Panc1 (cell line): ENCODE results near the gene CD300LG. TPM values are rescaled to one million over a fixed set of nuclear protein-coding genes. Genes with fewer than 3 reads are reported as not detected.

ENCODE experiments used
- ATAC-seq: fragments of 200-7000 bp; cut with Tn5 transposase; 2 replicates; pipeline ENCODE4 v1.9.1; 2020; ENCODE audit warnings: mild to moderate bottlenecking, moderate library complexity
- BruUV-seq: library from RNA; stranded (reverse); fragments of 400-500 nt; replicated peaks from 2 replicates; lab custom pipeline; 2021; lab: Mats Ljungman, UMichigan
- CTCF ChIA-PET: fragments of 300-600 bp; sonication (Branson Sonifier 250); formaldehyde crosslinking; loops from one replicate; lab custom pipeline; 2022; ENCODE audit warnings: antibody characterized with exemption; lab: Charles Lee
- POLR2A ChIA-PET: fragments of 300-600 bp; sonication (Branson Sonifier 250); formaldehyde crosslinking; loops from one replicate; lab custom pipeline; 2022; ENCODE audit warnings: antibody characterized with exemption; lab: Charles Lee
- DNase-seq: peaks from one replicate; pipeline ENCODE4 v3.0.0-alpha.2; 2010; ENCODE audit warnings: low read depth, low spot score
- H3K27ac ChIP-seq: 2 replicates; pipeline ENCODE4 v1.5.1; 2011; ENCODE audit warnings: mild to moderate bottlenecking, low read length, inconsistent platforms
- H3K27me3 ChIP-seq: fragments of 200-500 bp; sonication (Bioruptor generic); 2 replicates; pipeline ENCODE4 v1.6.0; 2014; ENCODE audit warnings: low read length, inconsistent platforms; ENCODE audit not compliant: control insufficient read depth, insufficient read depth
- H3K36me3 ChIP-seq: fragments of 200-500 bp; sonication (Bioruptor generic); 2 replicates; pipeline ENCODE4 v1.5.1; 2014; ENCODE audit warnings: inconsistent platforms, mild to moderate bottlenecking, low read length, moderate library complexity; ENCODE audit not compliant: control insufficient read depth, insufficient read depth
- H3K4me1 ChIP-seq: 2 replicates; pipeline ENCODE4 v1.5.1; 2011; ENCODE audit warnings: inconsistent platforms, mild to moderate bottlenecking, low read length, moderate library complexity; ENCODE audit not compliant: control insufficient read depth, insufficient read depth
- H3K4me3 ChIP-seq, 2 experiments: 2 replicates each; pipeline ENCODE4 v1.5.1; 2011 to 2012; ENCODE audit warnings: low read depth in 2 of 2, low read length in 2 of 2, mild to moderate bottlenecking in 2 of 2, inconsistent platforms in 1 of 2, moderate library complexity in 1 of 2
- H3K9me3 ChIP-seq: fragments of 200-500 bp; sonication (Bioruptor generic); 2 replicates; pipeline ENCODE4 v1.5.1; 2014; ENCODE audit warnings: low read depth, mild to moderate bottlenecking, inconsistent platforms, low read length, moderate library complexity; ENCODE audit not compliant: control insufficient read depth, insufficient read depth
- POLR2AphosphoS5 ChIP-seq: IDR thresholded peaks from 2 replicates; pipeline ENCODE4 v1.6.1; 2012; ENCODE audit warnings: mild to moderate bottlenecking, low read depth, low read length, moderate library complexity
- SIN3A ChIP-seq: IDR thresholded peaks from 2 replicates; pipeline ENCODE4 v1.6.1; 2012; ENCODE audit warnings: low read depth, mild to moderate bottlenecking, low read length, moderate library complexity, borderline replicate concordance; ENCODE audit not compliant: insufficient read depth
- TCF7L2 ChIP-seq: IDR thresholded peaks from 2 replicates; pipeline ENCODE4 v1.6.1; 2011; ENCODE audit warnings: mild to moderate bottlenecking, low read depth, low read length, inconsistent platforms
- in situ Hi-C: cut with HindIII; loops from 2 replicates; pipeline ENCODE4 v1.10.0; 2016; ENCODE audit warnings: low sequenced_read_pairs, low pct_unique_long_range_greater_than_20kb
- intact Hi-C: fragments of 100-400 bp; cut with micrococcal nuclease; formaldehyde crosslinking; loops from one replicate; pipeline ENCODE4 v1.10.0; 2022; ENCODE audit not compliant: unreplicated experiment
- total RNA-seq: library from RNA; stranded (reverse); gene quantifications from one replicate; pipeline ENCODE4 v1.2.1, GENCODE V29; 2021; ENCODE audit not compliant: unreplicated experiment
- TF ChIP-seq, protein P1 (sequence below), 2 experiments: IDR thresholded peaks; 2 replicates each; pipeline ENCODE4 v1.6.1; 2011 to 2012; ENCODE audit warnings: low read depth in 2 of 2, control low read depth in 1 of 2, low read length in 1 of 2, mild to moderate bottlenecking in 1 of 2, moderate library complexity in 1 of 2; ENCODE audit not compliant: insufficient read depth in 1 of 2
- TF ChIP-seq, protein P2 (sequence below): fragments of 450-650 bp; IDR thresholded peaks from 2 replicates; pipeline ENCODE4 v1.5.1; 2017; ENCODE audit warnings: mild to moderate bottlenecking

Gene CD300LG
- total RNA-seq, 1 experiment from 2014 or later: not detected

DNA sequence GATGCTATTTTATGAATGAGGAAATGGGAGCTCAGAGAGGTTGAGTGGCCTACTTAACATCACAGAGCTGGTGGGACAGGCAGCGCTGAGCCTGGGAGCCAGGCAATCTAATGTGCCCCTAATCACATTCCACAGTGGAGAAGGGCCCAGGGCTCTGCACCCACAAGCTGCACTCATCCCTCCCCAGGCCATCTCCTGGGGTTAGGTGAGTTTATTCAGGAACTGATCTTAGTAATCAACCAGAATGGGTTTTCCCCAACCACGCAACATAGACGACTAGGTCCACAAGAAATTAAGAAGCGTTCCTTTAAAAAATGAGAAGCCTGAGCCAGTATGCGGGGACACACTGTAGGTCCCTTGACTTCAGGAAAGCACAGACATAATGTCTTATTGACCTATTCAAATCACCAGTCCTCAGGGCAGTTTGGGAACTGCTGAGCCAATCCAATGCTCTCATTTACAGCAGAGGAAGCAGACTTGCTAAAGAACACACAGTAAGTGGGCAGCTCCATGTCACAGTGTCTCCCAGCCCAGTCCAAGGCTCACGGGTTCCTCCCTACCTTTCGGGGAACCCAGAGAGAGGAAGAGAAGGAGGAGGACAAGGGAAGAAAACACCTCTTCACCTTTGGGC is 16.4 kb upstream of the CD300LG start:
- no peak for TF ChIP-seq POLR2AphosphoS5
- TF ChIP-seq, protein P1, sequence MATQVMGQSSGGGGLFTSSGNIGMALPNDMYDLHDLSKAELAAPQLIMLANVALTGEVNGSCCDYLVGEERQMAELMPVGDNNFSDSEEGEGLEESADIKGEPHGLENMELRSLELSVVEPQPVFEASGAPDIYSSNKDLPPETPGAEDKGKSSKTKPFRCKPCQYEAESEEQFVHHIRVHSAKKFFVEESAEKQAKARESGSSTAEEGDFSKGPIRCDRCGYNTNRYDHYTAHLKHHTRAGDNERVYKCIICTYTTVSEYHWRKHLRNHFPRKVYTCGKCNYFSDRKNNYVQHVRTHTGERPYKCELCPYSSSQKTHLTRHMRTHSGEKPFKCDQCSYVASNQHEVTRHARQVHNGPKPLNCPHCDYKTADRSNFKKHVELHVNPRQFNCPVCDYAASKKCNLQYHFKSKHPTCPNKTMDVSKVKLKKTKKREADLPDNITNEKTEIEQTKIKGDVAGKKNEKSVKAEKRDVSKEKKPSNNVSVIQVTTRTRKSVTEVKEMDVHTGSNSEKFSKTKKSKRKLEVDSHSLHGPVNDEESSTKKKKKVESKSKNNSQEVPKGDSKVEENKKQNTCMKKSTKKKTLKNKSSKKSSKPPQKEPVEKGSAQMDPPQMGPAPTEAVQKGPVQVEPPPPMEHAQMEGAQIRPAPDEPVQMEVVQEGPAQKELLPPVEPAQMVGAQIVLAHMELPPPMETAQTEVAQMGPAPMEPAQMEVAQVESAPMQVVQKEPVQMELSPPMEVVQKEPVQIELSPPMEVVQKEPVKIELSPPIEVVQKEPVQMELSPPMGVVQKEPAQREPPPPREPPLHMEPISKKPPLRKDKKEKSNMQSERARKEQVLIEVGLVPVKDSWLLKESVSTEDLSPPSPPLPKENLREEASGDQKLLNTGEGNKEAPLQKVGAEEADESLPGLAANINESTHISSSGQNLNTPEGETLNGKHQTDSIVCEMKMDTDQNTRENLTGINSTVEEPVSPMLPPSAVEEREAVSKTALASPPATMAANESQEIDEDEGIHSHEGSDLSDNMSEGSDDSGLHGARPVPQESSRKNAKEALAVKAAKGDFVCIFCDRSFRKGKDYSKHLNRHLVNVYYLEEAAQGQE (IDR thresholded peaks at IDR 0.05; ENCODE audit: insufficient read depth in 1 of 2, low read depth in 2 of 2, low read length in 1 of 2): no peak
- no peak for TF ChIP-seq TCF7L2
- TF ChIP-seq, protein P2, sequence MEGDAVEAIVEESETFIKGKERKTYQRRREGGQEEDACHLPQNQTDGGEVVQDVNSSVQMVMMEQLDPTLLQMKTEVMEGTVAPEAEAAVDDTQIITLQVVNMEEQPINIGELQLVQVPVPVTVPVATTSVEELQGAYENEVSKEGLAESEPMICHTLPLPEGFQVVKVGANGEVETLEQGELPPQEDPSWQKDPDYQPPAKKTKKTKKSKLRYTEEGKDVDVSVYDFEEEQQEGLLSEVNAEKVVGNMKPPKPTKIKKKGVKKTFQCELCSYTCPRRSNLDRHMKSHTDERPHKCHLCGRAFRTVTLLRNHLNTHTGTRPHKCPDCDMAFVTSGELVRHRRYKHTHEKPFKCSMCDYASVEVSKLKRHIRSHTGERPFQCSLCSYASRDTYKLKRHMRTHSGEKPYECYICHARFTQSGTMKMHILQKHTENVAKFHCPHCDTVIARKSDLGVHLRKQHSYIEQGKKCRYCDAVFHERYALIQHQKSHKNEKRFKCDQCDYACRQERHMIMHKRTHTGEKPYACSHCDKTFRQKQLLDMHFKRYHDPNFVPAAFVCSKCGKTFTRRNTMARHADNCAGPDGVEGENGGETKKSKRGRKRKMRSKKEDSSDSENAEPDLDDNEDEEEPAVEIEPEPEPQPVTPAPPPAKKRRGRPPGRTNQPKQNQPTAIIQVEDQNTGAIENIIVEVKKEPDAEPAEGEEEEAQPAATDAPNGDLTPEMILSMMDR: no peak
- TF ChIP-seq SIN3A: no peak
- no peaks in the 10 kb centered on the region for H3K9me3 ChIP-seq
- ChIA-PET CTCF (no interaction called here), POLR2A (no interaction called here)
- DNase-seq (no peak), ATAC-seq (no peak)
- no peaks in the 10 kb centered on the region for H3K36me3 ChIP-seq
- no peaks in the 10 kb centered on the region for H3K27me3 ChIP-seq
- no peaks in the 10 kb centered on the region; the same call in 1 of the 2 replicates for H3K4me1 ChIP-seq
- TSS peak; percentile 60 for BruUV-seq
- in situ Hi-C loops (no loop called here), intact Hi-C loops (no loop called here)
- no peak overlapping the region for H3K27ac ChIP-seq
- no peak overlapping the region for H3K4me3 ChIP-seq

GRCh38 chr17:43831633-43832032 is 15.3 kb upstream of the CD300LG start:
- ATAC-seq (no peak), DNase-seq (no peak)
- no peak overlapping the region for H3K27ac ChIP-seq
- H3K27me3 ChIP-seq: no peaks in the 10 kb centered on the region
- ChIA-PET CTCF (no interaction called here), POLR2A (no interaction called here)
- intact Hi-C loops: no loop called here
- in situ Hi-C loops: no loop called here
- no peak overlapping the region for H3K4me3 ChIP-seq
- no peaks in the 10 kb centered on the region; the same call in 1 of the 2 replicates for H3K4me1 ChIP-seq
- TF ChIP-seq TCF7L2 (no peak), POLR2AphosphoS5 (no peak), SIN3A (no peak)
- TF ChIP-seq, protein P2: no peak
- TF ChIP-seq, protein P1 (IDR thresholded peaks at IDR 0.05; ENCODE audit: insufficient read depth in 1 of 2, low read depth in 2 of 2, low read length in 1 of 2): no peak
- H3K9me3 ChIP-seq: no peaks in the 10 kb centered on the region
- H3K36me3 ChIP-seq: no peaks in the 10 kb centered on the region
- BruUV-seq: no TSS peak
